Fibroblast of skin of scalp (primary cell): ENCODE measurements around the gene MBNL2. TPM values are rescaled to one million over a fixed set of nuclear protein-coding genes. Genes with fewer than 3 reads are reported as not detected.
"Not testable (repeated sequence)": the region's sequence is repeated elsewhere in the genome, so short reads cannot be mapped to it uniquely, and the experiment has no call there.

Experiments
- DNase-seq: peaks from one replicate; pipeline ENCODE4 v3.0.0-alpha.2; 2013
- polyA plus RNA-seq, 2 experiments: library from polyadenylated mRNA; unstranded; fragments of 120-200 nt; gene quantifications; one replicate each; pipeline ENCODE4 v1.2.1, GENCODE V29; 2013; ENCODE audit not compliant: insufficient read length in 2 of 2

MBNL2 gene, protein sequence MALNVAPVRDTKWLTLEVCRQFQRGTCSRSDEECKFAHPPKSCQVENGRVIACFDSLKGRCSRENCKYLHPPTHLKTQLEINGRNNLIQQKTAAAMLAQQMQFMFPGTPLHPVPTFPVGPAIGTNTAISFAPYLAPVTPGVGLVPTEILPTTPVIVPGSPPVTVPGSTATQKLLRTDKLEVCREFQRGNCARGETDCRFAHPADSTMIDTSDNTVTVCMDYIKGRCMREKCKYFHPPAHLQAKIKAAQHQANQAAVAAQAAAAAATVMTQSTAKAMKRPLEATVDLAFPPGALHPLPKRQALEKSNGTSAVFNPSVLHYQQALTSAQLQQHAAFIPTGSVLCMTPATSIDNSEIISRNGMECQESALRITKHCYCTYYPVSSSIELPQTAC
- polyA plus RNA-seq (2013, experiment 1 of 2; ENCODE audit: insufficient read length), result 26.9 TPM
- polyA plus RNA-seq (2013, experiment 2 of 2; ENCODE audit: insufficient read length), result 30.7 TPM

DNA sequence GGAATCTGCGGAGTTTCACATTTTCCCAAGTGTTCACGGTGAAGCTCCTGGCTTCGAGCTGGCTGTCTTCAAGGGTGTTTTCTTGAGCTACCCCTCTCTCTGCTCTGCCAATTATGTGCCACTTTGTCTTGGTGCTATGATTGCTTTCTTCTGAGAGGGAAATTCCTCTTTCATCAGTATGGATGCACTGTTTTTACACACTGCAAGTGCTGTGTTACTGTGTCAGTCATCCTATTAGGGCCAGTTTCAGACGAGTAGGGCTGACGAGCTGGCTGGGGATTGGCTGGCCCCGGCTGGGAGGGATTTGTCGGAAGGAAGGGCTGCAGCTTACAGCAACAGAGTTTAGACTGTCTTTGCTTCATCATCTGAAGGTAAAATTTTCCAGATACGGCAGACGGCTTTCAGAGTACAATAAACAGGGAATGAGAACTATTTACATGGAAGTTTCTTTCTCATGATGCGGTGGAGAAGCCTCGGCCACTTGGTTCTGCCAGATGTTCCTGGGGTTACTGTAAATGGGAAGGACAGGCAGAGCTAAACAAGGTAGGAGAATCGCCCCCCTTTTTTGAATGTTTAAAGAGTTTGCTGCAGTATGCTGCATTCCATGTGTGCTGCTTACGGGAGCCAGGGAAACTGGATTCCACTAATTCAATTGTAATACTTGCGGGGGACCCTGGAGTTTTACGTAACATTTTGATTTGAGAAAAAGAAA lies at the start of gene MBNL2:
Gene MBNL2 (plus strand): TSS at position 345 of the 712 bp plus-strand sequence. CDS start 53,903 bp downstream, outside the sequence.
- peak; percentile 91 for DNase-seq

DNA sequence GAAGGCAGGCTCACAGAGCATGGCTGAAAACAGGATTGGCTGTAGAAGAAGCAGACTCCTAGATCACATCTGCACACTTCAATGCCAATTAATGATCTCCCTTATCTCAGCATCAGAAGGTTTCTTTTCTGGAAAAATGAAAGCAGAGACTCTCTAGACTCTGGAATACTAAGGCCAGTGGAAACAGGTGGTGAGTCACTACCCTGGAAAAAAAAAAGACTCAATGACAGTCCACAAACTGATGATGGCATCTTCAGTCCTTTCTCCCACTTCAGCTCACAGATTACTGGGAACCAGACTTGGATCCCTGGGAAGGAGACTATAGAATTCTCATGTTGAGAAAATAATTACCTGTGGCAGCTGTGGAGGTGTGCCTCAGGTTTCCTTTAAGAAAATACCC lies 47.5 kb upstream of the MBNL2 start:
- DNase-seq, result no peak

DNA sequence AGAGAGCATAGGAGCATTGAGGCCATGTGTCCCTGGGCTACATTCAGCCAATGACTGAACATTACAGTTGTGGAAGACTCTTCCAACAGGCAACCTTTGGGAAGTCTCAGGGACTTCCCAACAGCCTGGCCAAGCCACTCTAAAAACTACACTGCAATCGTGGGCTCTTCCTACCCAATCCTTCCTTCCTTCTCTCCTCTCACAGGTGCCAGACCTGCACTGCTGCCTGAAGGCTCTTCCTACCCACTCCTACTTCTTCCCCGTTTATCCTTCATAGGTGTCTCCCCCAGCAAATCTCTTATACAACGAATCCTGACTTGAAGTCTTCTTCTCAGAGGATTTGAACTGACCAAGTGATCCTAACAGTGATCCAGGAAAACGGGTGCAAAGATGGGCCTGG lies 47.1 kb upstream of the MBNL2 start:
- DNase-seq, result no peak

DNA sequence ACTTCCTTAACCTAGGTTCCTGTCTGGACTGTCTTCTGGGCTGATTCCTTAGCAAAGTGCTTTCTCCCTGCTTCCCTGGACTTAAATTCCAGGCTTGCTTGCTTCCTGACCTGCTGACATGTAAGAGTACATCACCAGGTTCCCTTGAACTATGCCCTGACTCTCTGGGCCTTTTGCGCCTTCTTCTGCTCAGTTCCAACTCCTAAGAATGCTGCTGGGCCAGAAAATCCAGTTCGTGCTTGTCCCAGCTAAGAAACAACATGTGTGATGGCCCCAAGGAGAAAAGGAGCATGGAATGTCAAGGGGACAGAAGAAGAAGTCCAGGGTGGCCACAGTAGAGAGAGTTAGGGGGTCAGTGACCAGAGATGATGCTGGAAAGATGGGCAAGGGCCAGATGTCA lies 42.6 kb upstream of the MBNL2 start:
- DNase-seq, result no peak

DNA sequence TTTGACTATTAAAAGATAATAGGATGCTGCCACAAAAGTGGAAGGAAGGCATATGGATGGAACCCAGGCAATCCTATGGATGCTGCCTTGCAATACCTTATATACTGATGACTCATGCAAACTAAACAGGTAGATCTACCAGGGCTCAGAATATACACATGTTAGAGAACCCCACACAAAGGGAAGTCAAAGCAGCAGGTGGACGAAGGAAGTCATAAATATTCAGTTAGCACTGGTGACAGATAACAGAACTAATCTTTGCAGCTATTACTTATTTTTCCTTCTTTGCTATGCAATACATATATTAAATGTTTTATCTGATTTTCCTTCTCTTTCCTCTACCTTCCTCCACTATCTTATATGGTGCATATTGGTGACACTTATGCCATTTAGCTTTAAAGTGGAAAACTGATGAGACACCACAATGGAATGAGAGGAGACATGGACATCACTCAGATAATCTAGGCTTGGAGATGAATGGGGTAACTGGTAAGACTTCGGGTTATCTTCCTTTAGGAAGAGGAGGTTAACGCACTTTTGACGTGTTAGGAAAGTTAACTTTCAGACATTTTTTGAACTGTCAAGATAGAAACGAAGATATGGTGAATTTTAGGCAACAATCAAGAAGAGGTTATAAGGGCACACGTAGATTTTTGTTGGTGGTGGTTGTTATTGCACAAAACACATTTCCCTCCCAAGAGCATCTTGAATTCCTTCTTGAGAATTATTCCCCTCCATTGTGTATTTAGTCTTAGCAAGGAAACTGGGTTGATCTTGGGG lies 39.8 kb upstream of the MBNL2 start:
- DNase-seq, result no peak

DNA sequence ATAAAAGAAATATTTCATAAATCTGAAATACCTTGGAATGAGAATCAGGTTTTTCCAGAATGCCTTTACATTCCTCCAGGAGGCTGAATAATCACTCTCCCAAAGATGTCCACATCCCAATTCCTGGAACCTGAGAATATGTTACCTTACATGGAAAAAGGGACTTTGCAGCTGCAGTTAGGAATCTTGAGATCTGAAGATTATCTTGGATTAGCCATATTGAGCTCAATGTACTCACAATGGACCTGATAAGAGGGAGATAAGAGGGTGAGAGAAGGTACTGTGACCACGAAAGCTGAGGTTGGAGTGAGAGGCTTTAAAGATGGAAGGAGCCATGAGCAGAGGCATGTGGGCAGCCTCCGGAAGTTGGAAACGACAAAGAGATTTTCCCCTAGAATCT lies 36.8 kb upstream of the MBNL2 start:
- no peak for DNase-seq

DNA sequence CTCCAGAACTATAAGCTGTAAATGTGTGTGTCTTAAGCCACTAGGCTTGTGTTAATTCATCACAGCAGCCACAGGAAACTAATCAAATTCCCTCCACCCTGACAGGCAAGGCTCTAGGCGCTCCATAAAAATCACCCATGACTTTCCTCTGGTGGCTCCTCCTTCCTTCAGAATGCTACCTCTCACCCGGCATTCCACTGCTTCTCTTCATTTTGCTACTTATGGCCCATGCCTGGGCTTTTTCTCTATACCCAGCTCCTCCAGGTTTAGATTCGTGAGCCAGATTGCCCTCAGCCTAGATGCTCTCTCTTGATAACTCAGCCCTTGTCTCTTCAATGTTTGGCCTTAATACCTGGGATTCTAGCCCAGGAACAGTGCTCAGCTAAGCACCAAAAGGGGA lies 36.4 kb upstream of the MBNL2 start:
- no peak for DNase-seq

DNA sequence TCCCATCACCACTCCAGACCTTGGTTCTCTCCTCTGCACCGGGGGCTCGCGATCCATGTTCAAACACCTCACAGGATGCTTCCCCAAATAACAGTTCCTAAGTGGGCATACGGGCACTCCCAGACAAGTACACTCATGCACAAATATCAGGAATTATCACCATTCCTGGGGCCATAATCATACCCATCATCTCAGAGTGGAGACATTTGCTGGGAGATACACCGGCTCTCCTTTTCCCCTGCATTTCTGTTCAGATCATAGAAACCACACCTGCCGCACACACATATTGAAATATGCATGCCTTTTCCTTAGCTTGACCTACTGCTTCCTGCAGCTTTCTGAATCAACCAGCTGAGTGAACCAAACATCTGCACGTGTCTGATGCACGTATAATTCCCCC lies 33.9 kb upstream of the MBNL2 start:
- no peak for DNase-seq

DNA sequence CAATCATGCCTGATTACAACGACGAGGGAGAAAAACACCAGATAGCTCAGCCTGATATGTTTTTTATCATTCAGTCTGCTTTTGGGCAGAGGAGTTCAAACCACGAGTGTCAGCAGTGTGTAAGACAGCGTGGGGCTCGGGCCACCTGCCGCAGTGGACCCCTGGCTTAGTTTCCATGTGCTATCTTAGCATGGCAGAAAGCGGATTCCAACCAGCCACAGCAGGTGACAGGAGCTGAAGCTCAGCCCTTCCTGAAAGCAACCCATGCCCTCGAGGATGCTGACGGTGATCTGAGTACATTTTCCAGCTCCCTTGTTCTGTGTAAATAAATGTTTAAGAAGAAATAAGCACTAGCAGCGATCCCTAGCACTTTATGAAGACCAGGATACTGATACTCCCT lies 32.2 kb upstream of the MBNL2 start:
- no peak for DNase-seq

DNA sequence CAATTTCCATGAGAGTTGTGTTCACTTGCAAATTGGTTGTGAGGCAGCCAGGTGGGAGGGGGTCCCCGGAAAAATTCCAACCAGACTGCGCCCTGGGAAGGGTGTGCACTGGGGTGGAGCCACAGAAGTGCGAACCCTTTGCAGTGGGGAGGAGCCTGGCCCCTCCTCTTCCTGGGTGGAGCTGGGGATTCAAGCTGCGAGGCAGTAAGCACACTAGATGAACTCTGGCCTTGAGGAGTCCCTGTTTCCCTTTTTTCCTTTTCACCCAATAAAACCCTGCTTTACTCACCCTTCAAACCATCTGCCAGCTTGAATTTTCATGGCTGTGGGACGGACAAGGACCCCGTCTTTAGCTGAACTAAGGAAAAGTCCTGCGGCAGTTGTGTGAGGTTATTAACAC lies 31.0 kb upstream of the MBNL2 start:
- no peak for DNase-seq

DNA sequence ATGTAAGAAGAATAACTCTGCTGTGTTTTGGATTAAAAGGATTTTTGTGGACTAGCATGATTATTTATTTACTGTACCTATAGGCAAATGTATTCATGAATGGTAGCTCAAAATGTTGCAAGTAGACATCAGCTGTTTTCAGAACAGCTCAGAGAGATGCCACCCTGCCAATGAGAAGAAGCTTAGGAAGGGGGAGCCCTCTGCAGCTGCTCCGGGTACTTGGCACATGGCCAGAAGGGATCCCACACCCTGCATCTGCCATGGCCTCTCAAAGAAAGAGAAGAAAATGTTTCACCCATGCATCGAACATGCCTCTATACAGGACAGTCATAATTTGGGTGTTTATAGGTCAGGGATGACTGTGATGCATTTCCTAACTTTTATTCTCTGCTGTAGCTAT lies 30.5 kb upstream of the MBNL2 start:
- no peak for DNase-seq

DNA sequence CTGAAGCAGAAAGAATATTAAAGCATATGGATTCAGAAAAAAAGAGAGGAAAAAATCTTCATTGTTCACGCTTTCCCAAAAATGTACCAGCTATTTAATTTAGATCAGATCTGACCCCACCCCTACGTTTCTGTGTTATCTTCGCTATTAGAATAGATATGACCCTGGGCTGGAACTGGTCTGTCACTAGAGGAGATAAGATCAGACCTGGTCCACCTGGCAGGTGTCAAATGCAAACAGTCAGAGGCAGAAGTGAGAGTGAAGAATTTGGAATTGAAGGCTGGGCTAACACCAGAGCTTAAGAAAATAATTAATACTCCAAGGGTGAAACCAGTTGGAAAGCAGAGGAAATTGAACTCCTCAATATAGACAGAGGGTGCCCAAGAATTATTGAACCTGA lies 30.0 kb upstream of the MBNL2 start:
- no peak for DNase-seq

DNA sequence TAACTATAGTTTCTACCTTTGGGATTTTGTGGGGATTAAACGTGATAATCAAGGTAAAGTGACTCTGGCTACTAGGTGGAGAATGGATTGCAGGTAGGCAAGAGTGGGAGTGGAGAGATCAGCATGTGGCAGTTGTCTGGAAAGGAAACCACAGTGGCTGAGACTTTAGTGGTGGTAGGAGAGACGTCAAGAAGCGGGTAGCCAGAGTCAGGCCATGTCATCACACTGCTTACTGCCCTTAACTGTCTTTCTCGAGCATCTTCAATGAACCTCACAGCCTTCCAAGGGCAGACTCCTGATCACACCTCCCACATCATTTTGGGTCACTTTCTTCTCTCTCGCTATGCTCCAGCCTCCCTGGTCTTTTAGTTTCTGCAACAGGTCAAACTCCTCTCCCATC lies 28.6 kb upstream of the MBNL2 start:
- no peak for DNase-seq

DNA sequence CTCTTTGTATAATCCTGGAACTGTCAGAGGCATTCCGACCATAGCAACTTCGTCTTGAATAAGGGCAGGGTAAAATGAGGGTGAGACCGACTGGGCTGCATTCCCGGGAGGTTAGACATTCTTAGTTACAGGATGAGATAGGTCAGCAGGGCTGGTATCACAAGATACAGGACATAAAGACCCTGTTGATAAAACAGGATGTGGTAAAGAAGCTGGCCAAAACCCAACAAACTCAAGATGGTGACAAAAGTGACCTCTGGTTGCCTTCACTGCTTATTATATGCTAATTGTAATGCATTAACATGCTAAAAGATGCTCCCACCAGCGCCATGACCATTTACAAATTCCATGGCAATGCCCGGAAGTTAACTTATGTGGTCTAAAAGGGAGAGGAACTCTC lies 27.7 kb upstream of the MBNL2 start:
- DNase-seq, result peak; percentile 31

DNA sequence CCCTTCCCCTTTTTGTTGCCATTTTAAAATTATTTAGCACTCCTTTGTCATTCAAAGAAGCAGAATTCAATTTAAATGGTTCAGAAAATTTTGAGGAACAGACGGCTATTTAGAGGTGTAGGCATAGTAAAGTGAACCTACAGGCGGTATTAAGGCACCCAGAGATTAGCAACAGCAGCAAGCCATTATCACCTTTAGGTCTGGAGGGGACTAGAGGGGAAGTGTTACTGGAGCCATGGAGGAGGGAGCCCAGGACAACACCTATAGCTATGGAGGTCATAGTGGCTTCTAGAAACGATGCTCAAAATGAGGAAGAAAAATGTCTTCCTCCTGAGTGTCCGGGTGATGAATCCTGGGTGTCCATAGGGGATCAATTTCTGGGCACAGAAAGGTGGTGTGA lies 25.8 kb upstream of the MBNL2 start:
- no peak for DNase-seq

DNA sequence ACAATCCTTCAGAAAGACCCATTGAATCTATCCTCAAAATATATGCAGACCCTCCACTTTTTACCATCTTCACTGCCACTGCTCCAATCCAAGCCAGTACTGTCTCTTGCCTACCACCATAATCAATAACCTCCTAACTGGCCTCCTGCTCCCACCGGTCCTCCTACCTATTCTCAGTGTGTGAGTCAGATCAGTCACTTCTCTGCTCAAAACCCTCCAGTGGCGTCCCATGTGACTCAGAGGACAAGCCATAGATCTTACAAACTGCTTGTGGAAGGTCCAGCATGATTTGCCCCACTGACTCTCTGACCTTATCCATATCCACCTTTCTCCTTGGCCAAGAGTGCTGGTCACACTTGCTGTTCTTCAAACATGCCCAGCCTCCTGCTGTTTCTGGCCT lies 23.4 kb upstream of the MBNL2 start:
- DNase-seq, result no peak

DNA sequence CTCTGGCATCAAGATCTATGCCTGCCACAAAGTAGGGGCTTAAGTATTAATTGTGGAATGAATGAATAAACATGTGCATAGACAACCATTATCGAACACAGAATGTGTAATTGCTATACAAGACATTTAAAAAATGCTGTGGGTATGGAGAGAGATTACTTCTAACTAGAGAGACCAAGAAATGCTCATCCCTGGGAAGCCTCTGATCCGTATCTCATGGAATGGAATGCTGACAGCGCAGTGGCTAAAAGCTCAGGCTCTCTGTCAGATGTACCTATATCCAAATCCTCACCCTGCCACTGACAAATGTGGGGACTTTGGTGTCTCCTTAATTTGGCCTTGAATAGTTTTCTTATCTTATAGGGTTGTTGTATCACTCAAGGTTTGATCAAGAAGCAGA lies 22.7 kb upstream of the MBNL2 start:
- no peak for DNase-seq

DNA sequence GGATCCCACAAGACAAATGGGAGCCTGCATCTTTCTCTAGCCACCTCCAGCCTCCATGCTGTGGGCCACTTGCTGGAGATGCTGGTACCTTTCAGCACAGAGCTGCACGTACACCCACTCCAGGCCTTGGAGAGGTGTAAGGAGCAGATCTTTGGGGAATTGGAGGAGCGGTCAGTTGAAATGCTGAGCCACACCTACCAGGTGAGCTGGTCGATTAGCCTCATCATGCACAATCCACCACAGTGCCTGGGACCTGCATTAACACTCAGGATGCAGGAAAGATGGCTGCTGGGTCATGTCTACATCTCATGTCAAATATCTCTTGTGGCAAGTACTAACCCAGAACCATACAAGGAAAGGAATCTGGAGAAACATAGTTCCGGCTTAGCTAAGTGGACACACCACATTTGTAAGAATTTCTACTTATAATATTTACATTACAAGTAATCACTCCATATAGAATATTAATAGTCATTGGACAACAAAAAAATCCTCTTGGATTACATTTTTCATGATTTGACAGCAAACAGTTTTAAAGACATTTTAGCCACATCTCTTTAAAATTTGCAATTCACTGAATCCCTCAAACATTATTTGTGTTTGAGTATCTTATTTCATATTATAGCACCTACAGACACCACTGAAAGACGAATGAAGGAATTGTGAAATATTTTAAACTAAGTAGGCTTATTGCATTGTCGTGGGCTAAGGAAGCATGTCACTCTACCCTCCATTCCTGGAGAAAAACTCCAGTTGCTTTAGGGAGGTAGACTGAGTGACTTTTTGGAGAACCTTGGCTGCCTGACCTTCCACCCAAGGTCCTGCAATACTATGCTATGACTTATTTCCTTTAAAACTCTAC lies 21.8 kb upstream of the MBNL2 start:
- DNase-seq, result no peak

DNA sequence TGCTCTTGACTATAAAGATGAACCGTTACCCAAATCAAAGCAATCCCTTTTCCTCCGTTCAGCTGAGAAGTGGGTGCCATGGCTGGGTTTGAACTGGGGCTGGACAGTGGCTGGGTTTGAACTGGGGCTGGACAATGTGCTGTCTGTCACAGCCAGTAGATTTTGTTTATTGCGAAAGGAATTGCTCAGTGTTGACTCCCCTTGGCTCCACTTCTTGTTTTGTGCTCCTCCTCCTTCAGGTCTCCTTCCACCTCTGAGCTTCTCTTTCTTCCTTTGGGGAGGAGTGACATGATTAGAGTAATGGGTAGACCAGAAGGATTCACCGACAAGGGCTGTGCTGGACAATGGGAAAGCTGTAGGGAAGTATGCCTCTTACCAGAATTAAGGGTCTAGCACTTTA lies 19.4 kb upstream of the MBNL2 start:
- DNase-seq, result no peak

DNA sequence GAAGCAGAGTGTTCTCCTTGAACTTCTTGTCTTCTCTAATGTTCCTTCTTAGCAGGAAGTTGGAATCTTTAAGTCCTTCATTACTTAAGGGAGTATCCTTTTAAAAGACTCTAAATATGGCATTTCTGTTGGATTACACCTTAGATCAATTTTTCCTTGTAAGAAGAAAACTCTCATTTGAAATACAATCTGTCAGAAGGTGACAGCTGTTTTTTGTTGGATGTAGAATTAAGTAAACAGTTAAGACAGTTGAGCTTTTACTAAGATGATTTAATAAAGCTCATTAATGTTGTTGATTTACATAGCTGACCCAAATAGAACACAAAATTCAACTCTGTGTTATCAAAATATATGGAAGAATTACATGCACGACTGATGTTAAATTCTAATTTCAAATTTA lies 16.7 kb upstream of the MBNL2 start:
- no peak for DNase-seq

DNA sequence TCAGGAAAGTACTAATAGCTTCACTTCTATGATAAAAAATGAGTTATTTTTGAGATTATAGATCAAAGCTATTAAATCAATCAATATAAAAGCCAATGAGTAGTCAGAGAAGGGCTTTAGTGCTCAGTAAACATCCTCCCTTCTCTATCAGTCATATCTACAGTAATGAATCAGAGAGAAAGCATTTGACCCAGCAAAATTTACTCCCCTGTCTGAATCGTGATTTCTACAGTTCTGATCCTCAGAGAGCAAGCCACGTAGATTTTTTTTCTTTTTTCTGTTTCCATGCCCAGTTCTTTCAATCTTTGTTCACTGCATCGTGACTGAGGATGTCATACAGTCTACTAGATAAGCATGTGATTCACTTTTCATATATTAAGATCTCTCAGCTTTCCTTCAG lies 16.2 kb upstream of the MBNL2 start:
- DNase-seq, result peak; percentile 30

DNA sequence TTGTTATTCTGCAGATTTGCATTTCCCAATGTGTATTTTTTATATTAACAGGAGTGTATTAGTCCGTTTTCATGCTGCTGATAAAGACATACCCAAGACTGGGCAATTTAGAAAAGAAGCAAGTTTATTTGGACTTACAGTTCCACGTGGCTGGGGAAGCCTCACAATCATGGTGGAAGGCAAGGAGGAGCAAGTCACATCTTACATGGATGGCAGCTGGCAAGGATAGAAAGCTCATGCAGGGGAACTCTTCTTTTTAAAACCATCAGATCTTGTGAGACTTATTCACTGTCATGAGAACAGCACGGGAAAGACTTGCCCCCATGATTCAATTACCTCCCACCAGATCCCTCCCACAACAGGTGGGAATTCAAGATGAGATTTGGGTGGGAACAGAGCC lies 14.9 kb upstream of the MBNL2 start:
- DNase-seq, result not testable (repeated sequence)
